BE2C (cell line): Measurements from ENCODE around the gene HINFP.

Source experiments
- DNase-seq: peaks from one replicate; pipeline ENCODE4 v3.0.0-alpha.2; 2020
- H3K27me3 ChIP-seq: fragments of 250-450 bp; sonication (Bioruptor Pico); 2 replicates; pipeline ENCODE4 v1.5.1; 2020; ENCODE audit warnings: mild to moderate bottlenecking
- H3K36me3 ChIP-seq: fragments of 250-450 bp; sonication (Bioruptor Pico); 2 replicates; pipeline ENCODE4 v1.5.1; 2020; ENCODE audit warnings: mild to moderate bottlenecking
- H3K4me1 ChIP-seq: fragments of 250-450 bp; sonication (Bioruptor Pico); 2 replicates; pipeline ENCODE4 v1.5.1; 2020
- H3K4me3 ChIP-seq: 2 replicates; pipeline ENCODE4 v1.5.1; 2011; ENCODE audit warnings: low read depth, low read length
- H3K9me3 ChIP-seq: fragments of 250-450 bp; sonication (Bioruptor Pico); 2 replicates; pipeline ENCODE4 v1.5.1; 2020
- CTCF ChIP-seq: IDR thresholded peaks from 2 replicates; pipeline ENCODE4 v1.5.1; 2012; ENCODE audit warnings: mild to moderate bottlenecking, low read depth, low read length

Gene HINFP

GRCh38 chr11:119115484-119116234 lies 5.7 kb upstream of the HINFP start:
- no peak for DNase-seq
- Histone ChIP-seq H3K36me3 (peaks cover 31% of the 10 kb centered on the region), H3K9me3 (no peaks in the 10 kb centered on the region), H3K27me3 (no peaks in the 10 kb centered on the region), H3K4me1 (no peaks in the 10 kb centered on the region), H3K4me3 (no peak overlapping the region)
- no peak for TF ChIP-seq CTCF

- H3K36me3 ChIP-seq: peaks cover 25% of the 10 kb centered on the region
These were observed 5.2 kb upstream of the HINFP start for GRCh38 chr11:119116235-119116594.

GRCh38 chr11:119116601-119117000 lies 4.8 kb upstream of the HINFP start:
- Histone ChIP-seq H3K4me1 (no peaks in the 10 kb centered on the region), H3K9me3 (no peaks in the 10 kb centered on the region), H3K4me3 (no peak overlapping the region), H3K27me3 (no peaks in the 10 kb centered on the region), H3K36me3 (peaks cover 21% of the 10 kb centered on the region)
- no peak for DNase-seq
- TF ChIP-seq CTCF: no peak

More at GRCh38 chr11:119116235-119116594, 5.2 kb upstream of the HINFP start:
- Histone ChIP-seq H3K4me1 (no peaks in the 10 kb centered on the region), H3K27me3 (no peaks in the 10 kb centered on the region), H3K4me3 (no peak overlapping the region), H3K9me3 (no peaks in the 10 kb centered on the region)
- TF ChIP-seq CTCF: no peak
- DNase-seq: no peak

- no peak overlapping the region for H3K4me3 ChIP-seq
- H3K27me3 ChIP-seq: no peaks in the 10 kb centered on the region
- no peaks in the 10 kb centered on the region for H3K9me3 ChIP-seq
- no peak for TF ChIP-seq CTCF
- no peak for DNase-seq
- peaks cover 17% of the 10 kb centered on the region for H3K36me3 ChIP-seq
- H3K4me1 ChIP-seq: no peaks in the 10 kb centered on the region
These were observed 4.2 kb upstream of the HINFP start for GRCh38 chr11:119117004-119117706.

- Histone ChIP-seq H3K4me1 (no peaks in the 10 kb centered on the region), H3K4me3 (no peak overlapping the region), H3K9me3 (no peaks in the 10 kb centered on the region), H3K36me3 (peaks cover 11% of the 10 kb centered on the region), H3K27me3 (no peaks in the 10 kb centered on the region)
- DNase-seq: no peak
- no peak for TF ChIP-seq CTCF
These were observed 3.2 kb upstream of the HINFP start for GRCh38 chr11:119118227-119118626.

GRCh38 chr11:119118946-119119345 lies 2.4 kb upstream of the HINFP start:
- Histone ChIP-seq H3K36me3 (peaks cover 9% of the 10 kb centered on the region), H3K9me3 (no peaks in the 10 kb centered on the region), H3K27me3 (no peaks in the 10 kb centered on the region), H3K4me1 (no peaks in the 10 kb centered on the region), H3K4me3 (no peak overlapping the region)
- no peak for DNase-seq
- no peak for TF ChIP-seq CTCF
